ENCODE results near the gene FERMT2. TPM values are rescaled to one million over a fixed set of nuclear protein-coding genes. Genes with fewer than 3 reads are reported as not detected.
"Not testable (repeated sequence)": the region's sequence is repeated elsewhere in the genome, so short reads cannot be mapped to it uniquely, and the experiment has no call there.

The FERMT2 gene
- total and polyA plus RNA-seq, 2 donors (not counting 1 experiment from before 2014, with no cell fraction given) = 0.05 TPM; not detected in 1

DNA sequence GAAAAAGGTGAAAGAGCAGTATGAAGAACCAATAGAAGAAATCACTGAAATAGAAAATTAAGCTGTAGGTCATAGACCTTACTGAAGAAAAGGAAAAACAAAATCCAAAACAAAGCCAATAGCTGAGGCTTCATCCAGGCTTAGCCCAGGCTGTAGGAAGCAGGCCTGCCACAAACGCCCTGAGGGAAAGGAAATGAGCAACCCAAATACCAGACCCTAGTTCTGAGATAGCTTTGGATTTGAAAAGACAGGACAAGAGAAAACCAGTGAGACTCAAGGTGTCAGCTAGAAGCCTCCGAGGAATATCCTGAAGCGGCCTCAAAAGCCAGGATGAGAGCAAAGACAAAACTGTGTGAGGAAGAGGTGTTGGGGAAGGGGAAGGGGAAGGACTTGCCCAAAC lies 79.2 kb downstream of the FERMT2 start:
- DNase-seq = no peak
- Histone ChIP-seq H2AFZ (ENCODE audit: insufficient read depth, low read depth, low read length, poor library complexity, severe bottlenecking) (no peak overlapping the region), H3K4me2 (replicated peaks; ENCODE audit: low read depth, low read length, poor library complexity, severe bottlenecking) (no peak overlapping the region), H3K36me3 (replicated peaks in 1 of 2; ENCODE audit: control extremely low read depth in 1 of 2, control insufficient read depth in 1 of 2, extremely low read depth in 1 of 2, insufficient read depth in 2 of 2, low read length in 1 of 2) (no peaks in the 10 kb centered on the region), H3K9me3 (ENCODE audit: control extremely low read depth in 1 of 3, control insufficient read depth in 2 of 3, insufficient read depth in 1 of 3, low read length in 2 of 3) (no peaks in the 10 kb centered on the region), H3K4me1 (ENCODE audit: control insufficient read depth in 2 of 2, insufficient read depth in 2 of 2, low read length in 2 of 2) (no peaks in the 10 kb centered on the region), H3K9ac (ENCODE audit: low read length) (no peak overlapping the region), H3K27me3 (replicated peaks in 1 of 4; ENCODE audit: control extremely low read depth in 1 of 4, control insufficient read depth in 3 of 4, insufficient read depth in 4 of 4, low read length in 3 of 4) (no peaks in the 10 kb centered on the region), H3K4me3 (ENCODE audit: control extremely low read depth in 1 of 5, extremely low read depth in 1 of 5, insufficient read depth in 1 of 5, low read depth in 2 of 5, low read length in 4 of 5) (no peak overlapping the region), H3K79me2 (ENCODE audit: control insufficient read depth, insufficient read depth, low read length) (no peaks in the 10 kb centered on the region), H3K27ac (ENCODE audit: low read length in 2 of 2) (no peak overlapping the region), H4K20me1 (ENCODE audit: control insufficient read depth, insufficient read depth, low read length, poor library complexity, severe bottlenecking) (no peaks in the 10 kb centered on the region)
- Mint-ChIP-seq H3K27me3 (peaks cover 4% of the 10 kb centered on the region), H3K27ac (no peak overlapping the region), H3K9me3 (ENCODE audit: insufficient read depth) (no peaks in the 10 kb centered on the region), H3K4me1 (no peaks in the 10 kb centered on the region), H3K4me3 (no peak overlapping the region)
- ChIA-PET CTCF (no interaction called here), POLR2A (no interaction called here)
- intact Hi-C loops (cut with micrococcal nuclease) = no loop called here
- TF ChIP-seq, protein P1, sequence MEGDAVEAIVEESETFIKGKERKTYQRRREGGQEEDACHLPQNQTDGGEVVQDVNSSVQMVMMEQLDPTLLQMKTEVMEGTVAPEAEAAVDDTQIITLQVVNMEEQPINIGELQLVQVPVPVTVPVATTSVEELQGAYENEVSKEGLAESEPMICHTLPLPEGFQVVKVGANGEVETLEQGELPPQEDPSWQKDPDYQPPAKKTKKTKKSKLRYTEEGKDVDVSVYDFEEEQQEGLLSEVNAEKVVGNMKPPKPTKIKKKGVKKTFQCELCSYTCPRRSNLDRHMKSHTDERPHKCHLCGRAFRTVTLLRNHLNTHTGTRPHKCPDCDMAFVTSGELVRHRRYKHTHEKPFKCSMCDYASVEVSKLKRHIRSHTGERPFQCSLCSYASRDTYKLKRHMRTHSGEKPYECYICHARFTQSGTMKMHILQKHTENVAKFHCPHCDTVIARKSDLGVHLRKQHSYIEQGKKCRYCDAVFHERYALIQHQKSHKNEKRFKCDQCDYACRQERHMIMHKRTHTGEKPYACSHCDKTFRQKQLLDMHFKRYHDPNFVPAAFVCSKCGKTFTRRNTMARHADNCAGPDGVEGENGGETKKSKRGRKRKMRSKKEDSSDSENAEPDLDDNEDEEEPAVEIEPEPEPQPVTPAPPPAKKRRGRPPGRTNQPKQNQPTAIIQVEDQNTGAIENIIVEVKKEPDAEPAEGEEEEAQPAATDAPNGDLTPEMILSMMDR (IDR thresholded peaks at IDR 0.05) = no peak
- TF ChIP-seq EZH2 (IDR thresholded peaks at IDR 0.05; ENCODE audit: borderline replicate concordance, insufficient read depth, low read depth, low read length, poor library complexity, severe bottlenecking) = no peak
- WGBS (ENCODE audit: insufficient coverage) = 100% methylated on average over 2 of the region's 3 CpGs
- no peak for ATAC-seq (ENCODE audit: low read depth)

DNA sequence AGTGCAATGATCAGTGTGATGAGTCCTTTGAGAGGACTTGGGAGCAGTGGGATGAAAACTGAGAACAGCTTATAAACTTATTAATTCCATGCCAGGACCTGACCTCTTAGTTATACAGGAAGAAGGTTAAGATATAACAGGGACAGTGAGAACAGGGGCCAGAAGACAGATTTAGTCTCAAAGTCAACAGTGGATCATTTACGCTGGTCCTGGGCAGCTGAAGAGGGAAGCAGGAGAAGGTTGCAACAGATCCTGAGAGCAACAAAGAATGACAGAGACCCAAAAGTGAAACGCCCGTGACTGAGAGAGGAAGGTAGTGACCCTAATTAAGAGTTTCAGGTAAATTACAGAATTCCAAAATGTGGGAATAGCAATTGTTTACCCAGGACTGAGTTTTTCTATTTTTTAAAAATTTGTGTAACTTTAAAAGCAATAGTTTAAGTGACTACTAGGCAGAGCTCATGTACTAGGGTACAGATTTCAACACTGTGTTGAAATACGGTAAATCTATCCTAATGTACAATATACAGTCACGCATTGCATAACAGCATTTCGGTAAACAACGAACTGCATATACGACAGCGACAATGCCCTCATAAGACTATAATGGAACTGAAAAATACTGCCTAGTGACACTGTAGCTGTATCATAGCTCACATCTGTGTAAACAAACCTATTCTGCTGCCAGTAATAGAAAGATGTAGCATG lies 81.8 kb downstream of the FERMT2 start:
- Histone ChIP-seq H3K79me2 (ENCODE audit: control insufficient read depth, insufficient read depth, low read length) (no peaks in the 10 kb centered on the region), H3K4me1 (ENCODE audit: control insufficient read depth in 2 of 2, insufficient read depth in 2 of 2, low read length in 2 of 2) (no peaks in the 10 kb centered on the region), H4K20me1 (ENCODE audit: control insufficient read depth, insufficient read depth, low read length, poor library complexity, severe bottlenecking) (no peaks in the 10 kb centered on the region), H3K27me3 (replicated peaks in 1 of 4; ENCODE audit: control extremely low read depth in 1 of 4, control insufficient read depth in 3 of 4, insufficient read depth in 4 of 4, low read length in 3 of 4) (no peaks in the 10 kb centered on the region), H3K36me3 (replicated peaks in 1 of 2; ENCODE audit: control extremely low read depth in 1 of 2, control insufficient read depth in 1 of 2, extremely low read depth in 1 of 2, insufficient read depth in 2 of 2, low read length in 1 of 2) (no peaks in the 10 kb centered on the region), H3K27ac (ENCODE audit: low read length in 2 of 2) (no peak overlapping the region), H3K9me3 (ENCODE audit: control extremely low read depth in 1 of 3, control insufficient read depth in 2 of 3, insufficient read depth in 1 of 3, low read length in 2 of 3) (no peaks in the 10 kb centered on the region), H3K4me2 (replicated peaks; ENCODE audit: low read depth, low read length, poor library complexity, severe bottlenecking) (no peak overlapping the region), H2AFZ (ENCODE audit: insufficient read depth, low read depth, low read length, poor library complexity, severe bottlenecking) (no peak overlapping the region), H3K9ac (ENCODE audit: low read length) (no peak overlapping the region), H3K4me3 (ENCODE audit: control extremely low read depth in 1 of 5, extremely low read depth in 1 of 5, insufficient read depth in 1 of 5, low read depth in 2 of 5, low read length in 4 of 5) (no peak overlapping the region)
- no peak overlapping the region for H3K27ac Mint-ChIP-seq
- 96% methylated on average over 3 of the region's 9 CpGs for WGBS (ENCODE audit: insufficient coverage)
- H3K4me1 Mint-ChIP-seq = no peaks in the 10 kb centered on the region
- no peak for DNase-seq
- no peak overlapping the region for H3K4me3 Mint-ChIP-seq
- ATAC-seq (ENCODE audit: low read depth) = no peak
- H3K27me3 Mint-ChIP-seq = no peaks in the 10 kb centered on the region
- POLR2A ChIA-PET = no interaction called here
- no peak for TF ChIP-seq EZH2 (IDR thresholded peaks at IDR 0.05; ENCODE audit: borderline replicate concordance, insufficient read depth, low read depth, low read length, poor library complexity, severe bottlenecking)
- TF ChIP-seq, protein P1 (IDR thresholded peaks at IDR 0.05) = no peak
- CTCF ChIA-PET = no interaction called here
- no peaks in the 10 kb centered on the region for H3K9me3 Mint-ChIP-seq (ENCODE audit: insufficient read depth)
- intact Hi-C loops (cut with micrococcal nuclease) = no loop called here

DNA sequence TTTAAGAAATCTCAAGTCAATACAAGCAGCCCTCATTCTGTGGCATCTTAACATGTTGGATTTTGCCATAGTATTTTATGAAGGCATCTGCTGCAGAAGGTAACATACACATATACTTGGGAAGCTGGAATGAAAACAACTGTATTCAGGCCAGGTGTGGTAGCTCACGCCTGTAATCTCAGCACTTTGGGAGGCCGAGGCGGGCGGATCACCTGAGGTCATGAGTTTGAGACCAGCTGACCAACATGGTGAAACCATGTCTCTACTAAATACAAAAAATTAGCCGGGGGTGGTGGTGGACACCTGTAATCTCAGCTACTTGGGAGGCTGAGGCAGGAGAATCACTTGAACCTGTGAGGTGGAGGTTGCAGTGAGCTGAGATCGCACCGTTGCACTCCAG lies 86.0 kb downstream of the FERMT2 start:
- H3K9me3 Mint-ChIP-seq (ENCODE audit: insufficient read depth); CTCF ChIA-PET; H3K9me3 ChIP-seq (ENCODE audit: control extremely low read depth in 1 of 3, control insufficient read depth in 2 of 3, insufficient read depth in 1 of 3, low read length in 2 of 3): not testable (repeated sequence)

More for the DNA sequence above, 86.0 kb downstream of the FERMT2 start:
- H2AFZ ChIP-seq (ENCODE audit: insufficient read depth, low read depth, low read length, poor library complexity, severe bottlenecking); intact Hi-C loops (cut with micrococcal nuclease); H3K4me1 Mint-ChIP-seq; H3K79me2 ChIP-seq (ENCODE audit: control insufficient read depth, insufficient read depth, low read length); ATAC-seq (ENCODE audit: low read depth); H3K27me3 ChIP-seq (replicated peaks in 1 of 4; ENCODE audit: control extremely low read depth in 1 of 4, control insufficient read depth in 3 of 4, insufficient read depth in 4 of 4, low read length in 3 of 4); H3K4me3 Mint-ChIP-seq; H3K36me3 ChIP-seq (replicated peaks in 1 of 2; ENCODE audit: control extremely low read depth in 1 of 2, control insufficient read depth in 1 of 2, extremely low read depth in 1 of 2, insufficient read depth in 2 of 2, low read length in 1 of 2); H3K27ac Mint-ChIP-seq; POLR2A ChIA-PET; H3K9ac ChIP-seq (ENCODE audit: low read length); H3K4me3 ChIP-seq (ENCODE audit: control extremely low read depth in 1 of 5, extremely low read depth in 1 of 5, insufficient read depth in 1 of 5, low read depth in 2 of 5, low read length in 4 of 5); H3K4me1 ChIP-seq (ENCODE audit: control insufficient read depth in 2 of 2, insufficient read depth in 2 of 2, low read length in 2 of 2); H3K27ac ChIP-seq (ENCODE audit: low read length in 2 of 2); DNase-seq; H3K27me3 Mint-ChIP-seq; H4K20me1 ChIP-seq (ENCODE audit: control insufficient read depth, insufficient read depth, low read length, poor library complexity, severe bottlenecking); H3K4me2 ChIP-seq (replicated peaks; ENCODE audit: low read depth, low read length, poor library complexity, severe bottlenecking): not testable (repeated sequence)
- WGBS (ENCODE audit: insufficient coverage) = no CpG with 5 or more reads among the region's 7 CpGs

All from B cell (primary cell).